ENCODE results near the gene NFKBIZ. TPM values are rescaled to one million over a fixed set of nuclear protein-coding genes. Genes with fewer than 3 reads are reported as not detected.

NFKBIZ gene
- total RNA-seq, 1 donor from 2014 or later, result 39.6 TPM

- Mint-ChIP-seq H3K9me3 (ENCODE audit: unreplicated experiment) (no peaks in the 10 kb centered on the region), H3K4me1 (ENCODE audit: low read depth, unreplicated experiment) (peaks cover 5% of the 10 kb centered on the region), H3K27me3 (ENCODE audit: low read depth, unreplicated experiment) (no peaks in the 10 kb centered on the region), H3K27ac (ENCODE audit: unreplicated experiment) (no peak overlapping the region), H3K36me3 (ENCODE audit: low read depth, unreplicated experiment) (peaks cover 4% of the 10 kb centered on the region), H3K4me3 (ENCODE audit: unreplicated experiment) (no peak overlapping the region)
- DNase-seq (ENCODE audit: low read depth), result no peak
- TF ChIP-seq CTCF (IDR thresholded peaks at IDR 0.05; ENCODE audit: insufficient read depth, low read depth, low read length) (no peak), EZH2 (IDR thresholded peaks at IDR 0.05; ENCODE audit: insufficient read depth, low read length) (no peak)
- H3K4me2 ChIP-seq (ENCODE audit: low read length), result no peak overlapping the region
- no peak overlapping the region for H3K4me3 ChIP-seq (ENCODE audit: insufficient read depth, low read depth, low read length)
- H3K27me3 ChIP-seq (ENCODE audit: insufficient read depth, low read length), result no peaks in the 10 kb centered on the region
- FAIRE-seq, result no peak
- no peaks in the 10 kb centered on the region for H3K79me2 ChIP-seq (ENCODE audit: insufficient read depth, low read length)
- no peak overlapping the region for H3K27ac ChIP-seq (ENCODE audit: low read depth, low read length)
- no peaks in the 10 kb centered on the region for H3K4me1 ChIP-seq (ENCODE audit: insufficient read depth, low read length)
- no peaks in the 10 kb centered on the region for H3K36me3 ChIP-seq (ENCODE audit: insufficient read depth, low read length)
- H4K20me1 ChIP-seq (ENCODE audit: insufficient read depth, low read length), result no peaks in the 10 kb centered on the region
- H3K9me3 ChIP-seq (ENCODE audit: insufficient read depth, low read depth, low read length), result no peaks in the 10 kb centered on the region
- H2AFZ ChIP-seq (ENCODE audit: low read depth, low read length), result no peak overlapping the region
- H3K9ac ChIP-seq (ENCODE audit: low read length), result no peak overlapping the region
Observed at GRCh38 chr3:101896083-101896757, 46.9 kb downstream of the NFKBIZ start.

- no peaks in the 10 kb centered on the region for H3K27me3 ChIP-seq (ENCODE audit: insufficient read depth, low read length)
- H4K20me1 ChIP-seq (ENCODE audit: insufficient read depth, low read length), result no peaks in the 10 kb centered on the region
- no peaks in the 10 kb centered on the region for H3K27me3 Mint-ChIP-seq (ENCODE audit: low read depth, unreplicated experiment)
Observed at GRCh38 chr3:101897013-101897412, 47.7 kb downstream of the NFKBIZ start.

More at GRCh38 chr3:101897013-101897412, 47.7 kb downstream of the NFKBIZ start:
- H3K4me2 ChIP-seq (ENCODE audit: low read length), result no peak overlapping the region
- peaks cover 2% of the 10 kb centered on the region for H3K9me3 Mint-ChIP-seq (ENCODE audit: unreplicated experiment)
- TF ChIP-seq EZH2 (IDR thresholded peaks at IDR 0.05; ENCODE audit: insufficient read depth, low read length) (no peak), CTCF (IDR thresholded peaks at IDR 0.05; ENCODE audit: insufficient read depth, low read depth, low read length) (no peak)
- no peak overlapping the region for H3K27ac Mint-ChIP-seq (ENCODE audit: unreplicated experiment)
- H3K27ac ChIP-seq (ENCODE audit: low read depth, low read length), result no peak overlapping the region
- H3K4me1 ChIP-seq (ENCODE audit: insufficient read depth, low read length), result peaks cover 4% of the 10 kb centered on the region
- no peak overlapping the region for H3K9ac ChIP-seq (ENCODE audit: low read length)
- no peaks in the 10 kb centered on the region for H3K79me2 ChIP-seq (ENCODE audit: insufficient read depth, low read length)
- no peak overlapping the region for H2AFZ ChIP-seq (ENCODE audit: low read depth, low read length)
- FAIRE-seq (no peak), DNase-seq (ENCODE audit: low read depth) (no peak)
- H3K9me3 ChIP-seq (ENCODE audit: insufficient read depth, low read depth, low read length), result no peaks in the 10 kb centered on the region
- peaks cover 4% of the 10 kb centered on the region for H3K36me3 Mint-ChIP-seq (ENCODE audit: low read depth, unreplicated experiment)
- peaks cover 12% of the 10 kb centered on the region for H3K4me1 Mint-ChIP-seq (ENCODE audit: low read depth, unreplicated experiment)
- H3K4me3 ChIP-seq (ENCODE audit: insufficient read depth, low read depth, low read length), result no peak overlapping the region
- H3K4me3 Mint-ChIP-seq (ENCODE audit: unreplicated experiment), result no peak overlapping the region
- H3K36me3 ChIP-seq (ENCODE audit: insufficient read depth, low read length), result no peaks in the 10 kb centered on the region

Data from astrocyte (in vitro differentiated cells and primary cell).